IMR-90 (cell line): Measurements from ENCODE around the gene DNM1. TPM values are rescaled to one million over a fixed set of nuclear protein-coding genes. Genes with fewer than 3 reads are reported as not detected.

Experiments
- ATAC-seq: fragments of 200-7000 bp; cut with Tn5 transposase; 2 replicates; pipeline ENCODE4 v1.9.1; 2020; ENCODE audit warnings: low read depth, mild to moderate bottlenecking, moderate library complexity
- BruUV-seq: library from RNA; stranded (reverse); fragments of 400-500 nt; replicated peaks from 2 replicates; lab custom pipeline; 2021; lab: Mats Ljungman, UMichigan
- CTCF ChIA-PET: fragments of 300-600 bp; formaldehyde crosslinking; extraction: SDS; loops from one replicate; lab custom pipeline; 2021; ENCODE audit warnings: antibody characterized with exemption; lab: Yijun Ruan, JAX
- POLR2A ChIA-PET: fragments of 300-600 bp; sonication (Branson Sonifier 250); formaldehyde crosslinking; loops from one replicate; lab custom pipeline; 2022; ENCODE audit warnings: antibody characterized with exemption; ENCODE audit not compliant: unreplicated experiment; lab: Charles Lee
- DNase-seq: peaks from one replicate; pipeline ENCODE4 v3.0.0; 2013
- H2AFZ ChIP-seq: replicated peaks from 2 replicates; pipeline ENCODE3; 2013; ENCODE audit warnings: low read length, mild to moderate bottlenecking; ENCODE audit not compliant: poor library complexity
- H2AK5ac ChIP-seq: 2 replicates; pipeline ENCODE4 v1.6.1; 2013; ENCODE audit warnings: low read depth, low read length, inconsistent platforms
- H2AK9ac ChIP-seq: replicated peaks from 2 replicates; pipeline ENCODE3; 2013; ENCODE audit warnings: mild to moderate bottlenecking, low read depth, low read length, moderate library complexity; ENCODE audit not compliant: poor library complexity
- H2BK120ac ChIP-seq: 2 replicates; pipeline ENCODE4 v1.6.1; 2013; ENCODE audit warnings: low read depth, low read length, inconsistent platforms
- H2BK15ac ChIP-seq: 3 replicates; pipeline ENCODE4 v1.6.1; 2013; ENCODE audit warnings: low read depth, low read length, inconsistent platforms
- H2BK20ac ChIP-seq: 2 replicates; pipeline ENCODE4 v1.6.1; 2013; ENCODE audit warnings: low read depth, mild to moderate bottlenecking, inconsistent platforms, low read length, moderate library complexity
- H2BK5ac ChIP-seq: 2 replicates; pipeline ENCODE4 v1.6.1; 2013; ENCODE audit warnings: mild to moderate bottlenecking, low read depth, low read length, inconsistent platforms; ENCODE audit not compliant: poor library complexity, severe bottlenecking
- H3K14ac ChIP-seq: replicated peaks from 2 replicates; pipeline ENCODE4 v1.6.1; 2013; ENCODE audit warnings: low read depth, low read length, inconsistent platforms
- H3K18ac ChIP-seq: 2 replicates; pipeline ENCODE4 v1.6.1; 2013; ENCODE audit warnings: low read depth, low read length, control low read depth
- H3K23ac ChIP-seq: 2 replicates; pipeline ENCODE4 v1.6.1; 2013; ENCODE audit warnings: low read depth, low read length, inconsistent platforms
- H3K27ac ChIP-seq: 2 replicates; pipeline ENCODE4 v1.5.1; 2013; ENCODE audit warnings: mild to moderate bottlenecking, control low read depth, low read length; ENCODE audit not compliant: insufficient read depth
- H3K27me3 ChIP-seq: 2 replicates; pipeline ENCODE4 v1.6.1; 2013; ENCODE audit warnings: low read length; ENCODE audit not compliant: control insufficient read depth, insufficient read depth
- H3K36me3 ChIP-seq: 2 replicates; pipeline ENCODE4 v1.6.1; 2013; ENCODE audit warnings: low read length, mixed read lengths; ENCODE audit not compliant: control insufficient read depth, insufficient read depth
- H3K4ac ChIP-seq: 2 replicates; pipeline ENCODE4 v1.6.1; 2013; ENCODE audit warnings: low read depth, low read length, inconsistent platforms
- H3K4me1 ChIP-seq: 2 replicates; pipeline ENCODE4 v1.6.1; 2013; ENCODE audit warnings: low read length, mixed read lengths; ENCODE audit not compliant: control insufficient read depth, insufficient read depth
- H3K4me2 ChIP-seq: 2 replicates; pipeline ENCODE4 v1.6.1; 2013; ENCODE audit warnings: low read depth, mild to moderate bottlenecking, control low read depth, low read length, moderate library complexity
- H3K4me3 ChIP-seq: 2 replicates; pipeline ENCODE4 v1.5.1; 2013; ENCODE audit warnings: low read depth, mild to moderate bottlenecking, control low read depth, low read length, moderate library complexity; ENCODE audit not compliant: insufficient read depth
- H3K56ac ChIP-seq: 2 replicates; pipeline ENCODE4 v1.6.1; 2013; ENCODE audit warnings: low read length, inconsistent platforms; ENCODE audit not compliant: insufficient read depth; ENCODE audit errors: extremely low read depth
- H3K79me1 ChIP-seq, 2 experiments: 2 replicates each; pipeline ENCODE4 v1.6.1; 2013; ENCODE audit warnings: low read length in 2 of 2, inconsistent platforms in 1 of 2, low read depth in 1 of 2
- H3K9ac ChIP-seq: 2 replicates; pipeline ENCODE4 v1.6.1; 2013; ENCODE audit warnings: low read depth, low read length, control low read depth
- H3K9me1 ChIP-seq: 2 replicates; pipeline ENCODE4 v1.6.1; 2013; ENCODE audit warnings: low read length, inconsistent platforms; ENCODE audit not compliant: insufficient read depth
- H3K9me3 ChIP-seq: 2 replicates; pipeline ENCODE4 v1.6.1; 2013; ENCODE audit warnings: low read length; ENCODE audit not compliant: control insufficient read depth, insufficient read depth
- H4K20me1 ChIP-seq: 2 replicates; pipeline ENCODE4 v1.6.1; 2013; ENCODE audit warnings: low read length, inconsistent platforms; ENCODE audit not compliant: insufficient read depth
- H4K5ac ChIP-seq: 2 replicates; pipeline ENCODE4 v1.6.1; 2013; ENCODE audit warnings: mild to moderate bottlenecking, low read depth, low read length, control low read depth
- H4K8ac ChIP-seq, 2 experiments: 2 replicates each; pipeline ENCODE4 v1.6.1; 2013; ENCODE audit warnings: low read depth in 2 of 2, low read length in 2 of 2, control low read depth in 1 of 2, inconsistent platforms in 1 of 2
- H4K91ac ChIP-seq: 2 replicates; pipeline ENCODE4 v1.6.1; 2013; ENCODE audit warnings: low read depth, low read length, inconsistent platforms; ENCODE audit not compliant: insufficient read depth
- ELK1 ChIP-seq: fragments of 150-350 bp; IDR thresholded peaks from 2 replicates; pipeline ENCODE4 v1.6.1; 2016; ENCODE audit warnings: low read depth, mild to moderate bottlenecking, low read length, moderate library complexity, borderline replicate concordance
- MAFK ChIP-seq: IDR thresholded peaks from 2 replicates; pipeline ENCODE4 v1.6.1; 2012; ENCODE audit warnings: low read depth, low read length, improper control_type of control experiment
- MAZ ChIP-seq: IDR thresholded peaks from 2 replicates; pipeline ENCODE4 v1.6.1; 2012; ENCODE audit warnings: low read depth, mild to moderate bottlenecking, low read length, improper control_type of control experiment, moderate library complexity, borderline replicate concordance
- MXI1 ChIP-seq: IDR thresholded peaks from 2 replicates; pipeline ENCODE4 v1.6.1; 2012; ENCODE audit warnings: low read depth, mild to moderate bottlenecking, low read length, moderate library complexity, borderline replicate concordance
- POLR2A ChIP-seq: IDR thresholded peaks from 2 replicates; pipeline ENCODE4 v1.6.1; 2012; ENCODE audit warnings: mild to moderate bottlenecking, low read depth, low read length
- USF2 ChIP-seq: fragments of 150-350 bp; IDR thresholded peaks from 2 replicates; pipeline ENCODE4 v1.6.1; 2017; ENCODE audit warnings: mild to moderate bottlenecking, antibody characterized with exemption, low read length, low read depth
- WGBS, 2 experiments: methylation state at CpG; one replicate each; pipeline versions ENCODE4 v1.1.5 to v1.1.7; 2013; ENCODE audit warnings: missing lambda C conversion rate in 2 of 2; ENCODE audit not compliant: insufficient read length in 1 of 2; ENCODE audit errors: extremely low coverage in 2 of 2; 5-methylcytosine and 5-hydroxymethylcytosine counted together
- dilution Hi-C: fragments of 300-500 bp; cut with HindIII; formaldehyde crosslinking; loops from one replicate; pipeline ENCODE4 v1.14.3; 2018; ENCODE audit warnings: low sequenced_read_pairs; ENCODE audit not compliant: unreplicated experiment
- in situ Hi-C: fragments of 300-500 bp; cut with MboI; formaldehyde crosslinking; loops from 3 replicates; pipeline ENCODE4 v1.14.3; 2019; ENCODE audit warnings: low sequenced_read_pairs, inconsistent platforms, mixed read lengths
- intact Hi-C: fragments of 100-400 bp; cut with micrococcal nuclease; formaldehyde crosslinking; loops from 2 replicates; pipeline ENCODE4 v1.10.0; 2022
- polyA plus RNA-seq, 3 experiments: library from polyadenylated mRNA; depleted of rRNA; stranded (reverse); fragments of >200 nt; gene quantifications; 2 replicates each; pipeline ENCODE4 v1.2.3, GENCODE V29; 2012; ENCODE audit warnings: low replicate concordance in 1 of 3
- total RNA-seq: library from RNA; depleted of rRNA; stranded (reverse); fragments of >200 nt; gene quantifications from 2 replicates; pipeline ENCODE4 v1.2.3, GENCODE V29; 2012

Gene DNM1
- total and polyA plus RNA-seq, 2 of the 4 experiments (the other 2 are of a cell fraction) = 13.6 to 17.7 TPM

- H3K9me3 ChIP-seq = no peaks in the 10 kb centered on the region
- peak within 1 kb of the TSS; percentile 88 for H2AK9ac ChIP-seq
- H3K4me3 ChIP-seq = peak within 1 kb of the TSS; percentile 82
- peak within 1 kb of the TSS; percentile 55; the same call in 1 of the 2 replicates for H4K91ac ChIP-seq
- intact Hi-C loops = no loop called here
- H4K8ac ChIP-seq = peak within 1 kb of the TSS; percentile 73 to 94
- peak within 1 kb of the TSS; percentile 1; the same call in 1 of the 3 replicates for H2BK15ac ChIP-seq
- peak within 1 kb of the TSS; percentile 95 for H3K4me2 ChIP-seq
- peak; percentile 85 for DNase-seq
- TF ChIP-seq MAZ = peak; percentile 87; the same call in 1 of the 2 replicates
- TF ChIP-seq MXI1 = no peak
- TF ChIP-seq MAFK = no peak
- TF ChIP-seq ELK1 = no peak
- peak; percentile 72 for TF ChIP-seq POLR2A
- TF ChIP-seq USF2 = 0 out of 2 replicates have a peak, but pooled peaks have one; percentile 4
- peak within 1 kb of the TSS; percentile 81 for H3K14ac ChIP-seq
- H4K20me1 ChIP-seq = peaks cover 11% of the 10 kb centered on the region
- H3K4ac ChIP-seq = peak within 1 kb of the TSS; percentile 89
- no TSS peak for BruUV-seq
- peak; percentile 98 for ATAC-seq
- H3K23ac ChIP-seq = peak within 1 kb of the TSS; percentile 55; the same call in 1 of the 2 replicates
- 0% methylated on average over 34 of the region's 77 CpGs; no CpG with 5 or more reads in 1 of the 2 experiments for WGBS, 2 experiments
- H3K27ac ChIP-seq = peak within 1 kb of the TSS; percentile 70
- CTCF ChIA-PET = interaction anchor here (1.1 kb wide), 1 partner anchor 23 kb away, joined by 3 read pairs; no protein-coding TSS in a partner anchor
- dilution Hi-C loops = no loop called here
- peak within 1 kb of the TSS; percentile 43; the same call in 1 of the 2 replicates for H3K56ac ChIP-seq
- H3K4me1 ChIP-seq = peaks cover 1% of the 10 kb centered on the region; the same call in 1 of the 2 replicates
- in situ Hi-C loops = no loop called here
- 0 out of 2 replicates have a peak, but pooled peaks cover 3% of the 10 kb centered on the region for H3K27me3 ChIP-seq
- POLR2A ChIA-PET = interaction anchor here (0.9 kb wide), 1 partner anchor 18 kb away, joined by 3 read pairs; no protein-coding TSS in a partner anchor
- peaks cover 5% of the 10 kb centered on the region for H3K9me1 ChIP-seq
- H2AK5ac ChIP-seq = peak within 1 kb of the TSS; percentile 68
- H3K18ac ChIP-seq = peak within 1 kb of the TSS; percentile 65; the same call in 1 of the 2 replicates
- peaks cover 10 to 38% of the 10 kb centered on the region in 2 experiments; a peak in 3 of 4 replicates for H3K79me1 ChIP-seq
- peak within 1 kb of the TSS; percentile 81 for H4K5ac ChIP-seq
- peaks cover 27% of the 10 kb centered on the region for H3K36me3 ChIP-seq
- peak within 1 kb of the TSS; percentile 95 for H2AFZ ChIP-seq
- H3K9ac ChIP-seq = peak within 1 kb of the TSS; percentile 66
- peak within 1 kb of the TSS; percentile 64 for H2BK5ac ChIP-seq
- peak within 1 kb of the TSS; percentile 58 for H2BK120ac ChIP-seq
- H2BK20ac ChIP-seq = no peak within 1 kb of the TSS
Observed at GRCh38 chr9:128159784-128160602, 43.2 kb upstream of the DNM1 start, which contains the start of gene BBLN. Gene BBLN, plus strand, starts transcription at chr9:128160265. Its CDS starts 143 bp downstream, at chr9:128160408.
